Lower leg skin (tissue), 4 donors: ENCODE measurements around the gene GHRHR. TPM values are rescaled to one million over a fixed set of nuclear protein-coding genes. Genes with fewer than 3 reads are reported as not detected.

ENCODE experiments used
- DNase-seq, 2 donors: peaks; one replicate each; pipeline ENCODE4 v3.0.0-alpha.2; 2019; ENCODE audit warnings: low spot score in 2 of 2
- H3K4me3 ChIP-seq: fragments of 200-600 bp; sonication (generic); 2 replicates; pipeline ENCODE4 v1.5.1; 2017; ENCODE audit warnings: mild to moderate bottlenecking, low read depth; ENCODE audit not compliant: poor library complexity, severe bottlenecking
- POLR2A ChIP-seq, 2 donors: fragments of 450-650 bp; IDR thresholded peaks; one replicate each; pipeline ENCODE4 v1.6.1; 2016 to 2017; ENCODE audit warnings: antibody characterized with exemption in 2 of 2, mild to moderate bottlenecking in 1 of 2, moderate library complexity in 1 of 2
- WGBS, 2 donors: methylation state at CpG; one replicate each; pipeline ENCODE4 v1.1.5; 2018; 5-methylcytosine and 5-hydroxymethylcytosine counted together
- intact Hi-C: fragments of 100-400 bp; cut with DNase I; formaldehyde crosslinking; loops from one replicate; pipeline ENCODE4 v1.15.0; 2023; ENCODE audit warnings: low total_unique reads
- total RNA-seq, 4 donors: library from RNA; depleted of rRNA; stranded (reverse); fragments of >200 nt; gene quantifications; one replicate each; pipeline ENCODE4 v1.1.0, GENCODE V29; 2016
- TF ChIP-seq, protein P1 (sequence below), 3 donors: fragments of 450-650 bp; IDR thresholded peaks; one replicate each; pipeline ENCODE4 v1.5.1; 2016; ENCODE audit warnings: antibody characterized with exemption in 3 of 3, mild to moderate bottlenecking in 3 of 3, moderate library complexity in 2 of 3

Gene GHRHR
- total RNA-seq, 4 donors from 2014 or later: not detected

DNA sequence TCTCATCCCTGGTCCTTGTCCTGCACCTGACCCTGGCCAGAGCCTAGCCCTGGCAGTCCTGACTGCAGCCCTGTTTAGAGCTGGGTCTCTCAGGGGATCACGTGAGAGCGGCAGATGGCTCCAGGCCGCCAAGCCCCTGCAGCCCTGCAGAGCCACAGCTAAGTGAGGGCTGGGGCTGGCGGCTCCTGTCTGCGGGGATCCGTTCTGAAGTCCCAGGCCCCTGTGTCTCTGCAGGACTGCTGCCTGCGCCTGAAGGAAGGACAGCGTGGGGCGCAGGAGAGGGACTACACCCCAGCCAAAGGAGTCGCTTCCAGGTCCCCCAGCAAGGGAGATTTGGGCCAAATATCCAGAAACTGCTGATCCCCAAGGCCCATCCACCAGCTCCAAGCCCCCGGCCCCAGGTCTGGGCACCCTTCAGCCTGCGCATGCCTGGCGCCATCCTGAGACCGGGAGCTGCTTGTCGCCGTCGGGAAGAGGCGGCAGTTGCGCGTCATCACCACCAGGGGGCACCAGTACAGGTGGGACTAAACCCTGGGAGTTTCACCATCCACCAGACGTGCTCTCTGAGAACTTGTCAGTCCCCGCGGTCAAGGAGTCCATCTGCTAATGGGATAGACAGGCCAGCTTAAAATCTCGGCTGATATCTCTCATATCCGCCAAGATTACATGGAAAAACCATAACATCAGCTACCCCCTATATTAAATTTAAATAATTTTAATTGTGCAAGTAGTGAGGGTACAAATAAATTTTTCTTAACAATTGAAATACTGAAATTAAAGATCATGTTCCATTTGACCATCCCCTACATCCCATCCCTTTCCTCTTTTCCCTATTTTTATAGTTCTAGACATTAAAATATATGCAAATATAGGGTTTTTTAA is 25.1 kb upstream of the GHRHR start:
- TF ChIP-seq POLR2A (IDR thresholded peaks at IDR 0.05): no peak
- peak; percentile 57 to 95 for DNase-seq
- H3K4me3 ChIP-seq: no peak overlapping the region
- WGBS, 2 donors: 13 to 23% methylated on average over 21 to 24 of the region's 25 CpGs
- intact Hi-C loops: no loop called here

DNA sequence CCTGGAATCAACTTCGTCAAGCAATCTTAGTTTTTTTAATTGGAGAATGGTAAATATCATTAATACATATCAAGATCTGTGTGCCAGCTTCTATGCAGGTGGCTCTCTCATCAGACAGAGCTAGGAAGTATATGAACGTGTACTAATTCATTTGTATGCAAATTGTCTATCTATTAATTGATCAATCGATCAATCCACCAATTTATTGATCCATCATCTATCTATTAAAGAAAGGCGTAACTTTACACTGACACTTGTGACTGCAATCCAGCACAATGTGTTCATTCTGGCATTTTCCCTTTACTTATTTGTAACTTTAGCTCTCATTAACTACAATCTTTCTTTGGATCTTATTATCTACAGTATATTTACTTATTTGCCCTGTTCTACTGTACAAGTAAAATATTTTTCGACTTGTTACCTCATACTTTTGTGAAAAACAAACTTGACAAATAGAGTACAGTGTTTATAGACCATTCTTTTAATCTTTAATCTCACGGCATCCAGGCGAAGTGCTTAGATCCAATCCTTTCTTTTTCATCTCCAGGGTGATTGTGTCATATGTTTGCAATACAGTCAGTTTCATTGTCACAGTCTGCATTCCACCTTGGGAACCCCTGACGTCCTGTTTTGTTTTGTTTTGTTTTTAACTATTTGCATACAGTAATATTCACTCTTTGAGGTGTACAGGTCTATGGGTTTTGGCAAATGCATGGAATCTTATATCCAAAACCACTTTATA is 22.0 kb upstream of the GHRHR start:
- intact Hi-C loops: no loop called here
- DNase-seq: no peak
- H3K4me3 ChIP-seq: no peak overlapping the region
- WGBS, 2 donors: 58 to 64% methylated on average over 8 of the region's 8 CpGs
- TF ChIP-seq, protein P1, sequence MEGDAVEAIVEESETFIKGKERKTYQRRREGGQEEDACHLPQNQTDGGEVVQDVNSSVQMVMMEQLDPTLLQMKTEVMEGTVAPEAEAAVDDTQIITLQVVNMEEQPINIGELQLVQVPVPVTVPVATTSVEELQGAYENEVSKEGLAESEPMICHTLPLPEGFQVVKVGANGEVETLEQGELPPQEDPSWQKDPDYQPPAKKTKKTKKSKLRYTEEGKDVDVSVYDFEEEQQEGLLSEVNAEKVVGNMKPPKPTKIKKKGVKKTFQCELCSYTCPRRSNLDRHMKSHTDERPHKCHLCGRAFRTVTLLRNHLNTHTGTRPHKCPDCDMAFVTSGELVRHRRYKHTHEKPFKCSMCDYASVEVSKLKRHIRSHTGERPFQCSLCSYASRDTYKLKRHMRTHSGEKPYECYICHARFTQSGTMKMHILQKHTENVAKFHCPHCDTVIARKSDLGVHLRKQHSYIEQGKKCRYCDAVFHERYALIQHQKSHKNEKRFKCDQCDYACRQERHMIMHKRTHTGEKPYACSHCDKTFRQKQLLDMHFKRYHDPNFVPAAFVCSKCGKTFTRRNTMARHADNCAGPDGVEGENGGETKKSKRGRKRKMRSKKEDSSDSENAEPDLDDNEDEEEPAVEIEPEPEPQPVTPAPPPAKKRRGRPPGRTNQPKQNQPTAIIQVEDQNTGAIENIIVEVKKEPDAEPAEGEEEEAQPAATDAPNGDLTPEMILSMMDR (IDR thresholded peaks at IDR 0.05): no peak
- no peak for TF ChIP-seq POLR2A (IDR thresholded peaks at IDR 0.05)

DNA sequence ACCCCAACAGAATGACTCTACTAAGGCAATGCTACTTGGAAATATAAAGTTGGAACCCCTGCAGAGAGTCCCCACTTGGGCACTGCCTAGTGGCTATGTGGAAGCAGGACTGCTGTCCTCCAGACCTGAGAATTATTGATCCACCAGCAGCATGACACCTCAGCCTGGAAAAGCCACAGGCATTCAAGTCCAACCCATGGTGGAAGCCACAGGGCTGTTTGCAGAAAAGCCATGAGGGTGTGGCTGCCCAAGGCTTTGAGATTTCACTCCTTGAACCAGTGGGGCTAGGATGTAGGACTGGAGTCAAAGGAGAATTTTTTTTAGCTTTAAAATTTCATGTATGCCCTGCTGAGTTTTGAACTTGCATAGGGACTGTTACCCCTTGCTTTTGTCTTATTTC is 13.6 kb upstream of the GHRHR start:
- DNase-seq: no peak
- intact Hi-C loops: no loop called here

DNA sequence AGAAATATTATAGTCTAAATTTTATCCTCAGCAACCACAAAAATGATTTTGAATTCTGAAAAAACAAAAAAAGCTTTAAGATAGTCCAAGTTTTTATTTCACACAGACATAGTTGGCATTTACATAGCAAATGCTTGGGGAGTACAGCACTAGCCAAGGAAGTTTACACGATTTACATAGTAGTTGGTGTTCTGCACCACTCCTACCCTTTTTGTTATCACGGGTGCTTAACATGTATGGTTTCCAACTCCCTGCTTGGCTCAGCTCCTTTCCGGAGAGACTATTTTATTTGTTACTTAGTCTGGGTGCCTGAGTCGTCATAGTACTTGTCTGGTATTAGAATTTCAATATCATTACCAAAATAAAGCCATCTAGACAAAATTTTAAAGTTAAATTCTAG is 8.8 kb upstream of the GHRHR start:
- H3K4me3 ChIP-seq: no peak overlapping the region
- intact Hi-C loops: no loop called here
- 56 to 58% methylated on average over 4 of the region's 4 CpGs for WGBS, 2 donors
- TF ChIP-seq POLR2A (IDR thresholded peaks at IDR 0.05): no peak
- DNase-seq: no peak

More for the DNA sequence above, 13.6 kb upstream of the GHRHR start:
- TF ChIP-seq, protein P1 (IDR thresholded peaks at IDR 0.05): no peak
- no peak for TF ChIP-seq POLR2A (IDR thresholded peaks at IDR 0.05)
- H3K4me3 ChIP-seq: no peak overlapping the region

DNA sequence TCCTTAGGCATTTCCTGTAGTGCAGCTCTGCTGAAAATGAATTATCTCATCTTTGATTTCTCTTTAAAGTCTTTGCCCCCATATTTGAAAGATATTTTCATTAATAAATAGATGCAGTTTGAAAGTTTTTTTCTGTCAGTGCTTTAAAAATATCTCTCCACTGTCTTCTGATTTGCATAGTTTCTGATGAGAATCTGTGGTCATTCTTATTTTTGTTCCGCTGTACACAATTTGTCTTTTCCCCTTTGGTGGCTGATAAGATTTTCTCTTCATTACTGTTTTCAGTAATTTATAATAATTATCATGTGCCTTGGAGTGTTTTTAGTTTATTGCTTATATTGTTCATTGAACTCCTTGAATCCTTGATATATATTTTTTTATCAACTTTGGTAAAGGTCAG is 7.0 kb upstream of the GHRHR start:
- intact Hi-C loops: no loop called here
- no peak for TF ChIP-seq POLR2A (IDR thresholded peaks at IDR 0.05)
- TF ChIP-seq, protein P1 (IDR thresholded peaks at IDR 0.05): no peak
- no peak for DNase-seq
- H3K4me3 ChIP-seq: no peak overlapping the region
- WGBS, 2 donors: 100% methylated on average over 1 of the region's 1 CpG

DNA sequence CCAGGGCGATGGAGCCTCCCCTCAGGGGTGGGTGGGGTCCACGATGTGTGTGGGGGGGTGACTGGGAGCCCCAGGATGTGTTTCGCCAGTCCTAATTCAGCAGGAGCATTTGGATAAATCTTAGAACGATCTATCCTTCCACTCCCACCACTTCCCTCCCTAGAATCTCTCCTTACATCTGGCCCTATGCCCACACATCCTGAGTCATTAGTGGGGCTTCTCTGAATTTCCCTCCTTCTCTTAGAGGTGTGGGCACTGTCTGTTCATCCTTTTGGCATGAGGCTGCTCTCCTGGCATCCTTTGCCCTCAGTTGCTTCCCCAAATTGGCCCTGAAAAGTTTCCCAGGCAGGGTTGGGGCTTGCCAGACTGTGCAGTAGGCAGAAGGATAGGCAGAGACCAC is 1.6 kb downstream of the GHRHR start:
- DNase-seq: no peak
- TF ChIP-seq POLR2A (IDR thresholded peaks at IDR 0.05): no peak
- TF ChIP-seq, protein P1 (IDR thresholded peaks at IDR 0.05): no peak
- intact Hi-C loops: loop anchor here (5.0 kb wide), 1 partner anchor 658 kb away; no protein-coding TSS in a partner anchor
- no peak overlapping the region for H3K4me3 ChIP-seq
- WGBS, 2 donors: 41 to 61% methylated on average over 3 to 4 of the region's 4 CpGs
